ENCODE results near the gene KRT3. TPM values are rescaled to one million over a fixed set of nuclear protein-coding genes. Genes with fewer than 3 reads are reported as not detected.

KRT3 gene
- total and polyA plus RNA-seq, 4 donors = not detected

DNA sequence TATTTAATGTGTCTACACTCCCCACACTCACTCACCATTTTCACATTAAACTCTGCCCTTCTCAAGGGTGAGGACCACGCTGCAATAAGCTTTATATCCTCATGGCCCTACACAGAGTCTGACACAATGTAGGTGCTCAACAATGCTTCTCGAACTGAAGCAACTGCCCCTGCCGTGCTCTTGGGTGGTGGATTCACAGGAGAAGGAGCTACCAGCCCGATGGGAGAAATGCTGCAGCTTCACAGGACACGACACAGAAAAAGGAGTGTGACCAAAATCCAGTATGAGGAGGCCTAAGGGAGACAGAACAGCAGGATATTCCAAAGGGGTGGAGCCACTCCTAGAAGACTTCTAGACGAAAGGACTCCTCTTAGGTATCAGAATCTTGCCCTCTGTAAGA is 6.5 kb upstream of the KRT3 start:
- no peaks in the 10 kb centered on the region for H3K9me3 ChIP-seq (ENCODE audit: control insufficient read depth in 4 of 4, low read length in 3 of 4)
- H3K9ac ChIP-seq (ENCODE audit: low read depth in 1 of 2, low read length in 2 of 2) = no peak overlapping the region
- DNase-seq (ENCODE audit: low spot score) = no peak
- 71% methylated on average over 6 of the region's 6 CpGs for WGBS
- no peaks in the 10 kb centered on the region for H3K27me3 ChIP-seq (ENCODE audit: control insufficient read depth in 4 of 4, insufficient read depth in 4 of 4, low read length in 3 of 4)
- H3K4me3 ChIP-seq (ENCODE audit: low read depth in 1 of 3, low read length in 3 of 3) = no peak overlapping the region
- no peaks in the 10 kb centered on the region for H3K4me1 ChIP-seq (ENCODE audit: control insufficient read depth in 4 of 4, insufficient read depth in 4 of 4, low read length in 3 of 4)
- no peak overlapping the region for H3K27ac ChIP-seq (ENCODE audit: low read depth in 1 of 2, low read length in 2 of 2)
- TF ChIP-seq RXRA (IDR thresholded peaks at IDR 0.05) = no peak
- TF ChIP-seq, protein P1, sequence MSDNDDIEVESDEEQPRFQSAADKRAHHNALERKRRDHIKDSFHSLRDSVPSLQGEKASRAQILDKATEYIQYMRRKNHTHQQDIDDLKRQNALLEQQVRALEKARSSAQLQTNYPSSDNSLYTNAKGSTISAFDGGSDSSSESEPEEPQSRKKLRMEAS (IDR thresholded peaks at IDR 0.05) = no peak
- TF ChIP-seq RAD21 (IDR thresholded peaks at IDR 0.05) = no peak
- no peak for TF ChIP-seq GABPA (IDR thresholded peaks at IDR 0.05 in 1 of 2, conservative IDR thresholded peaks at IDR 0.05 in 1 of 2)
- TF ChIP-seq, protein P2, sequence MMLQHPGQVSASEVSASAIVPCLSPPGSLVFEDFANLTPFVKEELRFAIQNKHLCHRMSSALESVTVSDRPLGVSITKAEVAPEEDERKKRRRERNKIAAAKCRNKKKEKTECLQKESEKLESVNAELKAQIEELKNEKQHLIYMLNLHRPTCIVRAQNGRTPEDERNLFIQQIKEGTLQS (IDR thresholded peaks at IDR 0.05) = no peak
- TF ChIP-seq, protein P3, sequence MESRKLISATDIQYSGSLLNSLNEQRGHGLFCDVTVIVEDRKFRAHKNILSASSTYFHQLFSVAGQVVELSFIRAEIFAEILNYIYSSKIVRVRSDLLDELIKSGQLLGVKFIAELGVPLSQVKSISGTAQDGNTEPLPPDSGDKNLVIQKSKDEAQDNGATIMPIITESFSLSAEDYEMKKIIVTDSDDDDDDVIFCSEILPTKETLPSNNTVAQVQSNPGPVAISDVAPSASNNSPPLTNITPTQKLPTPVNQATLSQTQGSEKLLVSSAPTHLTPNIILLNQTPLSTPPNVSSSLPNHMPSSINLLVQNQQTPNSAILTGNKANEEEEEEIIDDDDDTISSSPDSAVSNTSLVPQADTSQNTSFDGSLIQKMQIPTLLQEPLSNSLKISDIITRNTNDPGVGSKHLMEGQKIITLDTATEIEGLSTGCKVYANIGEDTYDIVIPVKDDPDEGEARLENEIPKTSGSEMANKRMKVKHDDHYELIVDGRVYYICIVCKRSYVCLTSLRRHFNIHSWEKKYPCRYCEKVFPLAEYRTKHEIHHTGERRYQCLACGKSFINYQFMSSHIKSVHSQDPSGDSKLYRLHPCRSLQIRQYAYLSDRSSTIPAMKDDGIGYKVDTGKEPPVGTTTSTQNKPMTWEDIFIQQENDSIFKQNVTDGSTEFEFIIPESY (IDR thresholded peaks at IDR 0.05) = no peak
- TF ChIP-seq, protein P4, sequence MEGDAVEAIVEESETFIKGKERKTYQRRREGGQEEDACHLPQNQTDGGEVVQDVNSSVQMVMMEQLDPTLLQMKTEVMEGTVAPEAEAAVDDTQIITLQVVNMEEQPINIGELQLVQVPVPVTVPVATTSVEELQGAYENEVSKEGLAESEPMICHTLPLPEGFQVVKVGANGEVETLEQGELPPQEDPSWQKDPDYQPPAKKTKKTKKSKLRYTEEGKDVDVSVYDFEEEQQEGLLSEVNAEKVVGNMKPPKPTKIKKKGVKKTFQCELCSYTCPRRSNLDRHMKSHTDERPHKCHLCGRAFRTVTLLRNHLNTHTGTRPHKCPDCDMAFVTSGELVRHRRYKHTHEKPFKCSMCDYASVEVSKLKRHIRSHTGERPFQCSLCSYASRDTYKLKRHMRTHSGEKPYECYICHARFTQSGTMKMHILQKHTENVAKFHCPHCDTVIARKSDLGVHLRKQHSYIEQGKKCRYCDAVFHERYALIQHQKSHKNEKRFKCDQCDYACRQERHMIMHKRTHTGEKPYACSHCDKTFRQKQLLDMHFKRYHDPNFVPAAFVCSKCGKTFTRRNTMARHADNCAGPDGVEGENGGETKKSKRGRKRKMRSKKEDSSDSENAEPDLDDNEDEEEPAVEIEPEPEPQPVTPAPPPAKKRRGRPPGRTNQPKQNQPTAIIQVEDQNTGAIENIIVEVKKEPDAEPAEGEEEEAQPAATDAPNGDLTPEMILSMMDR (IDR thresholded peaks at IDR 0.05; ENCODE audit: low read depth, low read length, missing input control) = no peak
- no peak for TF ChIP-seq EGR1 (IDR thresholded peaks at IDR 0.05; ENCODE audit: low read depth in 2 of 2)
- no peak for TF ChIP-seq NR2F2 (IDR thresholded peaks at IDR 0.05)
- TF ChIP-seq, protein P5, sequence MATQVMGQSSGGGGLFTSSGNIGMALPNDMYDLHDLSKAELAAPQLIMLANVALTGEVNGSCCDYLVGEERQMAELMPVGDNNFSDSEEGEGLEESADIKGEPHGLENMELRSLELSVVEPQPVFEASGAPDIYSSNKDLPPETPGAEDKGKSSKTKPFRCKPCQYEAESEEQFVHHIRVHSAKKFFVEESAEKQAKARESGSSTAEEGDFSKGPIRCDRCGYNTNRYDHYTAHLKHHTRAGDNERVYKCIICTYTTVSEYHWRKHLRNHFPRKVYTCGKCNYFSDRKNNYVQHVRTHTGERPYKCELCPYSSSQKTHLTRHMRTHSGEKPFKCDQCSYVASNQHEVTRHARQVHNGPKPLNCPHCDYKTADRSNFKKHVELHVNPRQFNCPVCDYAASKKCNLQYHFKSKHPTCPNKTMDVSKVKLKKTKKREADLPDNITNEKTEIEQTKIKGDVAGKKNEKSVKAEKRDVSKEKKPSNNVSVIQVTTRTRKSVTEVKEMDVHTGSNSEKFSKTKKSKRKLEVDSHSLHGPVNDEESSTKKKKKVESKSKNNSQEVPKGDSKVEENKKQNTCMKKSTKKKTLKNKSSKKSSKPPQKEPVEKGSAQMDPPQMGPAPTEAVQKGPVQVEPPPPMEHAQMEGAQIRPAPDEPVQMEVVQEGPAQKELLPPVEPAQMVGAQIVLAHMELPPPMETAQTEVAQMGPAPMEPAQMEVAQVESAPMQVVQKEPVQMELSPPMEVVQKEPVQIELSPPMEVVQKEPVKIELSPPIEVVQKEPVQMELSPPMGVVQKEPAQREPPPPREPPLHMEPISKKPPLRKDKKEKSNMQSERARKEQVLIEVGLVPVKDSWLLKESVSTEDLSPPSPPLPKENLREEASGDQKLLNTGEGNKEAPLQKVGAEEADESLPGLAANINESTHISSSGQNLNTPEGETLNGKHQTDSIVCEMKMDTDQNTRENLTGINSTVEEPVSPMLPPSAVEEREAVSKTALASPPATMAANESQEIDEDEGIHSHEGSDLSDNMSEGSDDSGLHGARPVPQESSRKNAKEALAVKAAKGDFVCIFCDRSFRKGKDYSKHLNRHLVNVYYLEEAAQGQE (IDR thresholded peaks at IDR 0.05) = no peak
- no peak for TF ChIP-seq YY1 (IDR thresholded peaks at IDR 0.05)
- no peak for TF ChIP-seq TAF1 (conservative IDR thresholded peaks at IDR 0.05)
- no peak for TF ChIP-seq JUND (IDR thresholded peaks at IDR 0.05)
- no peak for TF ChIP-seq HNF4A (conservative IDR thresholded peaks at IDR 0.05)
- TF ChIP-seq SP1 (IDR thresholded peaks at IDR 0.05) = no peak
- TF ChIP-seq FOXA2 (IDR thresholded peaks at IDR 0.05) = no peak
- no peak for TF ChIP-seq FOXA1 (IDR thresholded peaks at IDR 0.05)
- TF ChIP-seq HNF4G (IDR thresholded peaks at IDR 0.05) = no peak
- H3K36me3 ChIP-seq (ENCODE audit: control insufficient read depth in 4 of 4, insufficient read depth in 3 of 4, low read depth in 1 of 4, low read length in 3 of 4) = no peaks in the 10 kb centered on the region

Data from liver (tissue), 9 donors.